Measurements from ENCODE around the gene SLC33A1.
"Not testable (repeated sequence)": the region's sequence is repeated elsewhere in the genome, so short reads cannot be mapped to it uniquely, and the experiment has no call there.

Gene SLC33A1

DNA sequence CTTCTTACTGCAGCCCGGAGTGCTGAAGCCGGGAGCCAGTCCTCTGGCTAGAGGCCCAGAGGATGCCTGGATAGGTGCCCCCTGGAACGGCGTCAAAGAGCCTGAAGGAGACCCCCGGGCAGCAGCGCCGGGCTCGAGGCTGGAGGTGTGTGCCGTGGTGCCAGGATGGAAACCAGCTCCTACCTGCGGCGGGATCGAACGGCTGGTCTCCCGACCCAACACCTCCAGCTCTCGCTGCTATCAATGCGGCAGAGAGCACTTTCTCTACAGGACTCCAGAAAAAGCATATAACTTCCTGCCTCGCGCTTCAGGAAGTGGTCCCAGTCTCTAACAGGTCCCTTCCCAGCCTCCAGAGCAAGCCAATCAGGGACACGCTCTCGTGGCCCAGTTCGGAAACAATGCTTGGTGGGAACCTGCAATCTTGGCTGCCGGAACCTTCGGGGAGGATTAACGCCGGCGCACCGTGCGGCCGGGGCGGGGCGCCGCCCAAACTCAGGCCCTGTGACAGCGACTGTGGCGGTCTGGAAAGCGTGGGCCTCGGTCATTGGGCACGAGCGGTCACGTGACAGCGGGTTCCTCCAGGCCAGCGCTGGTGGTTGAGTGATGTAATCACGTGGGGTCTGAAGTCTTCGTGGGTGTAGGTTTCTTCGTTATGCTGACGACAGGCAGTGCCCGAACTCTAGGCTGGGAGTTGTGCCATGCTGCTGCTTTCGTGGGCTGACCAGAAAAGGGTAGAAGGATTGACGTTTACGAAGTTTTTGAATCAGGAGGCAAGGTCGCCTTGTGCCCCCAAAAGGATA, at the start of gene SLC33A1:
Gene SLC33A1, minus strand, starts transcription at position 287 of the 800 bp plus-strand sequence. CDS start 430 bp downstream, outside the sequence.
- intact Hi-C loops (cut with DNase I): loop anchor here (1.0 to 5.0 kb wide), 2 partner anchors 17 to 47 kb away; partner anchors contain the start of gene C3orf33
- DNase-seq: peak; percentile 99 to 100 (median 100)

DNA sequence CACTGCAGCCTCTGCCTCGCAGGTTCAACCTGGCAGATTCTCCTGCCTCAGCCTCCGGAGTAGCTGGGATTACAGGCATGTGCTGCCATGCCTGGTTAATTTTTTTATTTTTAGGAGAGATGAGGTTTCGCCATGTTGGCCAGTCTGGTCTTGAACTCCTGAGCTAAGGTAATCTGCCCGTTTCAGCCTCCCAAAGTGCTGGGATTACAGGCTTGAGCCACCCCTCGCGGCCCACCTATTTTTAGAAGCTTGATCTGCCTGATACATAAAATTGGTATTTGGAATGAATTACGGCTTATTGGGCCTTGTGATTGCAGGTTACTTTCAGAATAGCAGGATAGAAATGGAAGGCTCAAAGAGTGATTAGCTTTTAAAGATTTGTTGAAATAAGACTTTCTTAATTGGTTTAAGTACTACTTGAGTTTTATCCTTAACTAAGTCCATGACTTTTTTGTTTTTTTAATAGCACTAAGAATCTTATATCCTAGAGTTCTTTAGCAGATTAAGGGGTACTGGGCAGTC, 41.2 kb upstream of the SLC33A1 start:
- intact Hi-C loops (cut with DNase I): no loop called here
- no peak for DNase-seq

DNA sequence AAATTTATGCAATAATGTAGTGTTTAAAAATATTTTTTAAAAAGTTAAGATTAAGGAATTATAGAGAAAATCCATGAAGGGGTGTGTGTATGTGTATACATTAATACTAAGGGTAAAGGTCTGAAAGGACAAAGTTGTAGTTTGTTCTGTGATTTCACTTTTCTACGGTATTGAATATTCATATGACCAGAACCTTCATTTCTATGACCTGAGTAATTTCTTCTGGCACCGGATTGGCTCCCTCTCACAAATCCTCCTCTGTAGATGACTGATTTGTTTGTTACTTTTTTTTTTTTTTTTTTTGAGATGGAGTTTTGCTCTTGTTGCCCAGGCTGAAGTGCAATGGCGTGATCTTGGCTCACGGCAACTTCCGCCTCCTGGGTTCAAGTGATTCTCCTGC, 37.1 kb upstream of the SLC33A1 start:
- no peak for DNase-seq
- intact Hi-C loops (cut with DNase I): no loop called here

DNA sequence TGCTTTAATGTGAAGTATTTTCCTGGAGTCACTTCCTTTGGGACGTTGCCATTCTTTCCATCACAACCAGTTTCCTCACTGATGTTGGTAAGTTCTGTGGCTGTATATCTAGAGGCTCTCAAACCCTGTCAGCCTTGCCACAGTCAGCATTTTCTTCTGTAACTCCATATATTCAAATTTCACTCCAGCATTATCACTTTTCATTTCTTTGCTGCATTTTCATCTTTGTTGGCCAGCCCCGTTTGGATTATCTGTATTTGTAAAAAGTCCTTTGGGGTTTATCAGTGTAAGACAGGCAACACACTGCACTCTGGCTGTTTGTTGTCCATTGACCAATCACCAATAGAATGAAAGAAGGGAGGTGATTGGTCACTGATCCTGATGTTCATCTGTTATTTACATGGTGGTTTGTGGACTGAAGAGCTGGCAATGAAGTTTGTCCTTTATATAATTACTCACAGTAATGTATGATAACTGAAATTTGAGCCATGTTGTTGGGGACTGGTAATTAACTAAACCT, 36.5 kb upstream of the SLC33A1 start:
- no peak for DNase-seq
- intact Hi-C loops (cut with DNase I): no loop called here

DNA sequence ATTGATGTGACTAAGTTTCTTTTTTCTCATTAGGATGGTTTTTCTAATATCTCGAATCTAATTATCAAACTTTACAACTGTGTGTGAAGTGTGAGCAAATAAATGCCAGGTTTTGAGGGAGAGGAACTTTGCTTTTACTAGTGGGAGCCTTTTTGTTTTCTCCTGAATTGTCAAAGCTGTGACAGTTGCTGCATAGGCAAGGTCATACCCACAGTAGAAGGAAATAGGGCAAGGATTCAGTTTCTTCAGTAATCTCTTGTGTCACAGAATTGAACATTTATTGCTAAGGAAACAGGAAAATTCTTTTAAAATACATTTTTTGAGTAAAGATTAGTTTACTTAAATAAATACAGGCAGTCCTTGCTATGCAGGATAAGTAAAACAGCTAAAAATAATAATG, 35.7 kb upstream of the SLC33A1 start:
- intact Hi-C loops (cut with DNase I): no loop called here
- DNase-seq: no peak

DNA sequence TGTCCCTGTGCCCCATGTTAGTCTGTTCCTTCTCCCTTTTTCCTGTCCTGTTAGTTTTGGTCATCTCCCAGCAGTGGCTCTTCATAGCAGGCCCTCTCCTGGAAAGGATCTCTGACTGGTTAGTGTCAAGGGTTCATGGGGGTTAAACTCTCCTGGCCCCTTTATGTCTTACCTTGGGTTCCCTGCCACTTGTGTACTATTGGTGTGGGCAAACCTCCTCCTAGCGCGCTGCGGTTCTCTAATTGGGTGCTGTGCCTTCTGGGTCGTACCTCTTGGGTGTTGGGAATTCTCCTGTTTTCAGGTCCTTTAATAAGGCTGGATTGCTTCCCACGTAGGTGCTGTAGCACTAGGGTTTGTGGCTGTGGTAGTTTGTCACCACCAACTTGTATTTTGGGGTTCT, 35.0 kb upstream of the SLC33A1 start:
- intact Hi-C loops (cut with DNase I): no loop called here
- DNase-seq: no peak

DNA sequence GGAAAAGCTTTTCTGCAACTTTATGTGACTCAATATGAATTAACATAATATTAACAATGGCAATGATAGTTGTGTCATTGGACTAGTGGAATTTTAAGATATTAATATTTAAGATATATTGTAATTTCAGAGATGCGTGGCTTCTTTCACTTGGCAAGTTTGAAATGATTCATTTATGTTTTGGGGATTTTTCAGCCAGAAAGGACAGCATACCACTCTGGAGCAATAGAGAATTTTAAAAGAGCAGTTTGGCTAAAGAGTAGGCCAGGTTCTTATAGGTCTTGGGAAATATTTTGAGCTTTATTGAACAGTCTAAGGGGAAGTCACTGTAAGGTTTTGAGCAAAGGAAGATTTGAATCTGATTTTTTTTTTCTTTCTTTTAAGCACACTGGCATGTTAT, 32.7 kb upstream of the SLC33A1 start:
- no peak for DNase-seq
- intact Hi-C loops (cut with DNase I): no loop called here

DNA sequence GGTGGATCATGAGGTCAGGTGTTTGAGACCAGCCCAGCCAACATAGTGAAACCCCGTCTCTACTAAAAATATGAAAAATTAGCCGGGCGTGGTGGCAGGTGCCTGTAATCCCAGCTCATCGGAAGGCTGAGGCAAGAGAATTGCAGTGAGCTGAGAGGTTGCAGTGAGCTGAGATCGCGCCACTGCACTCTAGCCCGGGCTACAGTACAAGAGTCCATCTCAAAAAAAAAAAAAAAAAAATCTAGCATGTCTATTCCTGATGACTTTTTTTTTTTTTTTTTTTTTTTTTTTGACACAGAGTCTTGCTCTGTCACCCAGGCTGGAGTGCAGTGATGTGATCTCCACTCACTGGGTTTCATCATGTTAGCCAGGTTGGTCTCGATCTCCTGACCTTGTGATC, 32.1 kb upstream of the SLC33A1 start:
- DNase-seq; intact Hi-C loops (cut with DNase I): not testable (repeated sequence)

DNA sequence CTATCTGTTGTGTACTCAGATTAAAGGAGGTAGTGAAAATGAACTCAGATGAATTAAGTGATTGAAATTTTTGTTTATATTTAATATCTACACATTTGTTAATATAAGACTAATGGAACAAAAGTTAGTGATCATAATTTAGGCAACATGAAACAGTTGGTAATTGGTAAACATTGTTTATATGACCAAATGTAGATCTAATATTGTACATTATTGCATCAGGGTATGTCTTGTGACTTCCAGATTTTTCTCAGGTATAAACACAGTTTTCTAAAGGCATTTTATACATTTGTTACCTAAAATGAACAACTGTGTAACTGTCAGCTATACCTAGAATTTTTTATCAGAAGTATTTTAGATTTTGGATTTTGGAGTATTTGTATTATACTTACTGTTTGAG, 31.1 kb upstream of the SLC33A1 start:
- intact Hi-C loops (cut with DNase I): no loop called here
- no peak for DNase-seq

DNA sequence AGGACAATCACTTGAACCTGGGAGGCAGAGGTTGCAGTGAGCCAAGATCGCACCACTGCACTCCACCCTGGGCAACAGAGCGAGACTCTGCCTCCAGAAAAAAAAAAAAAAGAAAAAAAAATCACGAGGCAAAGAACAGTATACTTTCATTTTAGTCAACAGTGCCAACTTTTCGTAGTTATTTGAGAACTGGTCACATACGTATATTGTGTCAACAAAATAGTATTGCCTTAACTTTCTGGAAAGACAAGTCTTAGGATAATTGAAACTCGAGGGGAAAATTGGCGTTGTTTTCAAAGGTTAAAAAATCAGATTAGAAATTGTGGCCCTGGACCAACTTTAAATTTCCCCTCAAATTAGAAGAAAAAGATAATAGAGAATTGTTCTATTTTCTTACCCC, 30.1 kb upstream of the SLC33A1 start:
- intact Hi-C loops (cut with DNase I): no loop called here
- no peak for DNase-seq

DNA sequence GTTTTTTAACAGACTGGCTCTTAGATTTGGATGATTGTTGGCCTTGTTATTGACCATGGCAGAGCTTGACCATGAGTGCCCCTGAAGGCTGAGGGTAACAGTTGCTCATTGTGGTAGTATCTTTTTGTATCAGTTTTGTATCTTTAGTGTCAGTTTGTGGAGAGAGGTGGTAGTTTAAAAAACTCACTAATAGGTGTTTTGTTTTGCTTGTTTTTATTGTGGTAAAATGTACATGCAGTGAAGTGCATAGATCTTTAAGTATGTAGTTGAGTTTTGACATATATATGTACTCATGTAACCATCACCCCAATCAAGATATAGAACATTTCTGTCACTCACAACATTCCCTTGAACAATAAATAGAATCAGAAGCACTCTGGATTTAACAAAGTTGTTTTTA, 26.1 kb upstream of the SLC33A1 start:
- intact Hi-C loops (cut with DNase I): no loop called here
- DNase-seq: no peak

DNA sequence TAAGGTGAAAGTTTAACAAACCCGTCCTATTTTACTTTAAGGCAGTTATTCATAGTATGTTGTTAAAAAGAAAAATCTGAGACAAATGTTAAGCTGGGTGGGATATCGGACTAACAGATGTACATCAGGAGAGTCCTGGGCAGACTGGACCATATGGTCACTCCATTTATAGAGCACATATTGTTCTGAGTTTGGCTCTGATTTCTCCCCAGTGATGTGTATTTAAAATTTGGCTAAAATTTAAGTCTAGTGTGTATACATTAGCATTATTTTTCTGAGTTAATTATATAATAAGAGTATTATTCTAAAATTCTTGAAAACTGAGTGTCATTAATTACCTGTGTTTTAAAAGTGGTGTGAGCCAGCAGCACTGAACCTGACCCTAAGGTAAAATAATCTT, 22.3 kb upstream of the SLC33A1 start:
- intact Hi-C loops (cut with DNase I): no loop called here
- no peak for DNase-seq

DNA sequence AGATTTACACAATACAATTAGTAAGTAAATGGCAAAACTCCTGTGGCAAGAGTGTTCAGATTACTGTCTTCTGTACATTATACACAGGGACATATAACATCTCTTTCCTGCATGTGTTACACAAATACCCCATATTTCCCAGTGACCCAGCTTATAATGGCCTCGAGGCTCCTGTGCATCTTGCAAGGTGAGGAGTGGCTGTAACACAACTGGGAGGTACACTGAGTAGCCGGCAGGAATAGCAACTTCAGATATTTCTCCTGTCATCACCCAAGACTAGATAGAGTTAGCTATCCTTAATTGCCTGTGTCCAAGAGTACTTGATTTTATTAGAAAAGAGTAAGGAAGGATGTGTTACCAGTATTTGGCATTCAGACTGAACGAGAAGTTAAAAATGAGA, 21.8 kb upstream of the SLC33A1 start:
- intact Hi-C loops (cut with DNase I): no loop called here
- no peak for DNase-seq

DNA sequence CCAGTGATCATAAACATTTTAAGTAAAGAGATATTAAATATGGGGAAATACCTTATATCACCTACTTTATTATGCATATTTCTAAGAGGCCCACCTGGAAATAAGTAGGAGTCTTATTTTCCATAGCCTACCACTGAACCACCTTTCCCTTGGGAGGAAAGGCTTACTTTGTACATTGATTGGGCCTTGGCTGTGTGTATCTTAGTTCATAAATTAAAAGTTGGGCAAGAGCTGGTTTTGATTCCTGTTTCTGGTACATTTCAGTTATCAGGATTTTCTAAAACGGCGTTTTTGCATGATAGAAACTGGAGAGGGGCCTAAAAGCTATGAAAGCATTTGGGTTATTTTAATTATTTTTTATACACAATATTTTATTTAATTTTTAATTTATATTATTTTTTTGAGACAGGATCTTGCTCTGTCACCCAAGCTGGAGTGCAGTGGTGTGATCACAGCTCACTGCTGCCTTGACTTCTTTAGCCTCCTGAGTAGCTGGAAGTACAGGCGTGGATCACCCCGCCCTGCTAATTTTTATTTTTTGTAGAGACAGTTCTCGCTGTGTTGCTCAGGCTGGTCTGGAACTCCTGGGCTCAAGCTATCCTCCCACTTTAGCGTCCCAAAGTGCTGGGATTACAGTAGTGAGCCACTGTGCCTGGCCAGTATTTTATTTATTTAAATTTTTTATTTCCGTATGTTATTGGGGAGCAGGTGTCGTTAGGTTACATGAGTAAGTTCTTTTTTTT, 18.8 kb upstream of the SLC33A1 start:
- intact Hi-C loops (cut with DNase I): loop anchor here (5.0 kb wide), 1 partner anchor 66 kb away; the partner anchor contains the start of gene C3orf33
- no peak for DNase-seq

DNA sequence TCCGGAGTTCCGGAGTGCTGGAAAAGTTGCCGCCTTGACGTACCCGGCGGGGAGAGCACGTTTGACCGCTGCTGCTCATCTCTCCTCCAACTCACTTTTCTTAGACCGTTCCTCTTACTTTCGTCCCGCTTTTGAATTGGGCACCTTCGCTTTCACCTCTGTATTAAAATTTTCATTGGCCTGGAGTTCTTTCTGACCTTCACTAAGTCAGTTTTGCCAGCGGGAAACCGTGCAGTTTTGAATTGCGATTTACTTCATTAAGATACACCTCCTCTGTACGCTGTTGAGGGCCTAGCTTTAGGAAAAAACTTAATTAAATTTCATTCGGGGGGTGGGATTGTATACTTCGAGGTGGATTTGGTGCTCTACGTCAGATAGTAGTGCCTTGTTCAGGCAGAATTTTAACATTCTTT, 17.5 kb upstream of the SLC33A1 start:
- intact Hi-C loops (cut with DNase I): loop anchor here (1.0 to 5.0 kb wide), 2 partner anchors 17 to 64 kb away; partner anchors contain the start of genes C3orf33 and SLC33A1
- no peak for DNase-seq

DNA sequence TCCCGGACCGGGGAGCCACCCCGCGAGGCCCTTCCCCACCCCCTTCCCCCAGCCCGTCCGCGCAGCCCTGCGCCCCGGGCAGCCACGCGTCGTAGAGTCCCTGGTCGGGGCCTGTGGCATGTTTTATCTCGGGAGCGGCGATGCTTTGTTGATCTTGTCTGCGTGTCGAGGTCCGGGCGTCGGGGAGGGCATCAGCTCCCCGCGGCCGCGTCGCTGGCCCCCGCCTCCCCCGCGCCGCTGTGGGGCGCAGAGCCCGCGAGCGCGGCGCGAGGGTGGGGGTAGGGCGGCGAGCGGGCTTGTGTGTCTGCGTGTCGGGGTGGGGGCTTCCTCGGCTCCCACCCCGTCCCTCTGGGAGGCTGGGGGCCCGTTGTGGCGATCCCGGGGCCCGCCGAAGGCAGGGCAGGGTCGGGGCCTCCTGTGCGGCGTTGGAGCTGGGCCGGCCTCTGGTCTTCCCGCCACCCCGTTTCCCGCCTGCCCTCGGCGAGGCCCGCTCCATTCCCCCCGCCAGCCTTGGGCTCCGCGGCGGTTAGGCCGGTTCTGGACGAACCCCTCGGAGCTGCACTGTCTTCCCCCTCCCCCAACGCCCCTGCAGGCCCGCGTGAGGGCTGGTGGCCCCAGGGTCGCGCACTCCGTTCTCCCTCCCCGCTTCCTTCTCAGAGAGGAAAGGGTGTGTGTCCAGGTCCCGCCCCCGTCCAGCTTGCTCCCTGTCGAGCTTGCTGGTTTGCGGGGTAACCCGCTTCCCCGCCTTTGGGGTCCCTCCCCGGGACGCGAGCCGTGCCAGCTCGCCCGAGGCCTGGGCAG, 16.9 kb upstream of the SLC33A1 start:
- DNase-seq: peak; percentile 26 to 91 (median 40)
- intact Hi-C loops (cut with DNase I): loop anchor here (1.0 to 5.0 kb wide), 2 partner anchors 17 to 64 kb away; partner anchors contain the start of genes C3orf33 and SLC33A1

DNA sequence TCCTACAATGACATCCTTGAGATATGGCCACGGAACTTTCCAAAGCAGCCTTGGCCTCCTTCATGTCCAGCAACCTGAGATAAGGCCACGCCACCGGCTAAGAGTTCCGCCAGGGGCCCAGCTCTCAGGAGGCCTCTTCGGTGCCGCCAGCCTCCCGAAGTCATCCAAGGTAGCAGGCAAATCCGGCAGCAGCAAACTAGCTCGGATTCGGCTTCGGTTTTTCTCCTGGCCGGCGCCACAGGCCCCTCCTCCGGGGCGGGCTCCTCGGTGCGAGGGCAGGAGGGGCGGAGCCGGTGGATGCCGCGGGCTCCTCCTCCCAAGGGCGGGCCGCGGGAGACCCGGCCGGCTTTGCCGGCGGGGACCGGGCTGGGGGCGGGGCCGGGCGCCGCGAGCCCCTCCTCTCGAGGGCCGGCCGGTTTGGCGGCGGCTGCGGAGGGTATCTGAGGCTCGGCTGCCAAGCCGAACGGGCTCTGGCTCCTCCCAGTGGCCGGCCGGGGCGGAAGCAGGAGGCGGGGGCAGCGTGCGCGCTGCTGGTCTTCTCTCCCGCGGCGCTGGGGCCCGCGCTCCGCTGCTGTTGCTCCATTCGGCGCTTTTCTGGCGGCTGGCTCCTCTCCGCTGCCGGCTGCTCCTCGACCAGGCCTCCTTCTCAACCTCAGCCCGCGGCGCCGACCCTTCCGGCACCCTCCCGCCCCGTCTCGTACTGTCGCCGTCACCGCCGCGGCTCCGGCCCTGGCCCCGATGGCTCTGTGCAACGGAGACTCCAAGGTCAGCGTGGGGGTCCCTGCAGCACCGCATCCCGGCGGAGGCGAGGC, 16.1 kb upstream of the SLC33A1 start, which contains the start of gene GMPS:
Gene GMPS, plus strand, starts transcription at position 518 of the 812 bp plus-strand sequence. Its CDS starts 221 bp downstream, at position 739.
- intact Hi-C loops (cut with DNase I): loop anchor here (5.0 kb wide), 1 partner anchor 63 kb away; the partner anchor contains the start of gene C3orf33
- DNase-seq: peak; percentile 85 to 99 (median 94)

DNA sequence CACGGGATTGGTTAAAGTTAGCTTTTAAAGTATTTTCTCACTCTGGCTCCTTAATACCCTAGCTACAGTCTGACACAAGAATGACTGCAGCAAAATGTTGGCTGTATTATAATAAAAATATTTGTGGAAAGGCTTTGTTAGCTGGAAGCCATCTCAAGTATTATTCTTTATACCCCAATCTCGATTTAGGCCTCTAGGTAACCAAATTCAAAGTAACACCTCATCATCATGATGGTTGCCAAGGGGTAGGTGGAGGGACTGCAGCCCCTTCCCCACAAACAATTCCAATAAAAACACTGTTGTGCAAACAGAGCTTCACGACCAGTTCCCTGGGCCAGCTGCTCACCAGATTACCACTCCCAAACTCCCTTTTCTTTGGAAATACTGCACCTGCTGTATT, 15.5 kb upstream of the SLC33A1 start:
- intact Hi-C loops (cut with DNase I): loop anchor here (5.0 kb wide), 1 partner anchor 62 kb away; the partner anchor contains the start of gene C3orf33
- DNase-seq: no peak
